ENCODE results near the gene ACHE. TPM values are rescaled to one million over a fixed set of nuclear protein-coding genes. Genes with fewer than 3 reads are reported as not detected.
A peak's percentile ranks its signal among the peaks of the same experiment; 100 is the strongest.

Gene ACHE
- polyA plus RNA-seq, 2 of the 4 experiments (the other 2 are of a cell fraction), result 0.17 to 0.62 TPM

- ChIA-PET CTCF (interaction anchor here (0.8 to 2.6 kb wide), 3 partner anchors 21 to 154 kb away, joined by 4 to 13 read pairs (median 4); partner anchors contain the start of gene SLC12A9), POLR2A (no interaction called here)
- FAIRE-seq (no peak), ATAC-seq (no peak), DNase-seq (ENCODE audit: low read depth in 1 of 2, low spot score in 1 of 2) (no peak)
- TF ChIP-seq MYC (IDR thresholded peaks at IDR 0.05; ENCODE audit: borderline replicate concordance, low read length) (no peak), SREBF2 (IDR thresholded peaks at IDR 0.05) (no peak), ZFP36 (IDR thresholded peaks at IDR 0.05; ENCODE audit: borderline replicate concordance, partially characterized antibody) (no peak), POLR2A (IDR thresholded peaks at IDR 0.05; ENCODE audit: low read length) (no peak), FOXS1 (CRISPR knock-in tag; IDR thresholded peaks at IDR 0.05) (no peak), ESRRA (IDR thresholded peaks at IDR 0.05; ENCODE audit: borderline replicate concordance, low read length) (no peak), RNF2 (IDR thresholded peaks at IDR 0.05; ENCODE audit: borderline replicate concordance, low read depth) (no peak), POLR2AphosphoS2 (conservative IDR thresholded peaks at IDR 0.05; ENCODE audit: low read length) (no peak), FOSL2 (IDR thresholded peaks at IDR 0.05) (no peak), FOSL2 (CRISPR knock-in tag; IDR thresholded peaks at IDR 0.05) (no peak), ZSCAN20 (CRISPR knock-in tag; IDR thresholded peaks at IDR 0.05) (no peak), CTCF (IDR thresholded peaks at IDR 0.05) (no peak), BHLHE40 (IDR thresholded peaks at IDR 0.05; ENCODE audit: low read depth, low read length) (no peak), HOXB13 (CRISPR knock-in tag; IDR thresholded peaks at IDR 0.05; ENCODE audit: low read depth) (no peak), TFCP2L1 (CRISPR knock-in tag; IDR thresholded peaks at IDR 0.05) (no peak), CBX8 (IDR thresholded peaks at IDR 0.05) (no peak), MAZ (IDR thresholded peaks at IDR 0.05; ENCODE audit: borderline replicate concordance, low read depth, low read length) (no peak)
- H3K4me2 ChIP-seq, result peak overlapping the region; percentile 80
- H3K4me3 ChIP-seq, result peak overlapping the region; percentile 98
- H3K9me3 ChIP-seq, result no peaks in the 10 kb centered on the region
- peak overlapping the region; percentile 95 to 96 for H3K27ac ChIP-seq
- peaks cover 10% of the 10 kb centered on the region for H3K4me1 ChIP-seq
- WGBS (ENCODE audit: missing lambda C conversion rate), result 86% methylated on average over 10 of the region's 10 CpGs
These were observed 21.9 kb downstream of the ACHE start for GRCh38 chr7:100873599-100874299.

- DNase-seq (ENCODE audit: low read depth in 1 of 2, low spot score in 1 of 2), result no peak
- H3K4me3 ChIP-seq, result peak overlapping the region; percentile 69
These were observed 27.8 kb downstream of the ACHE start for GRCh38 chr7:100867776-100868485.

More at GRCh38 chr7:100867776-100868485, 27.8 kb downstream of the ACHE start:
- Histone ChIP-seq H3K4me2 (peak overlapping the region; percentile 80), H3K9me3 (no peaks in the 10 kb centered on the region), H3K27ac (peak overlapping the region; percentile 95 to 98), H3K4me1 (peaks cover 22% of the 10 kb centered on the region)
- FAIRE-seq (no peak), ATAC-seq (peak in 1 of 2 experiments; percentile 17; a peak in 3 of 6 replicates)
- POLR2A ChIA-PET, result no interaction called here
- CTCF ChIA-PET, result interaction anchor here (0.8 to 1.6 kb wide), 2 partner anchors 16 to 370 kb away, joined by 3 to 6 read pairs; partner anchors contain the start of gene SLC12A9
- no peak for TF ChIP-seq ATOH8 (CRISPR knock-in tag; IDR thresholded peaks at IDR 0.05; ENCODE audit: low read depth)
- no peak for TF ChIP-seq RARB (CRISPR knock-in tag; IDR thresholded peaks at IDR 0.05)
- no peak for TF ChIP-seq SREBF2 (IDR thresholded peaks at IDR 0.05)
- TF ChIP-seq PHF8 (IDR thresholded peaks at IDR 0.05; ENCODE audit: borderline replicate concordance, low read depth), result no peak
- no peak for TF ChIP-seq E2F6 (IDR thresholded peaks at IDR 0.05; ENCODE audit: borderline replicate concordance, low read depth)
- no peak for TF ChIP-seq NPAS2 (CRISPR knock-in tag; IDR thresholded peaks at IDR 0.05; ENCODE audit: borderline replicate concordance)
- no peak for TF ChIP-seq HEYL (CRISPR knock-in tag; IDR thresholded peaks at IDR 0.05)
- no peak for TF ChIP-seq POLR2A (IDR thresholded peaks at IDR 0.05; ENCODE audit: low read length)
- TF ChIP-seq NFE2L2 (conservative IDR thresholded peaks at IDR 0.05; ENCODE audit: low read length), result no peak
- no peak for TF ChIP-seq ZC3H11A (IDR thresholded peaks at IDR 0.05)
- TF ChIP-seq FOSL2 (IDR thresholded peaks at IDR 0.05), result no peak
- TF ChIP-seq FOSL2 (CRISPR knock-in tag; IDR thresholded peaks at IDR 0.05), result no peak
- no peak for TF ChIP-seq JUN (IDR thresholded peaks at IDR 0.05)
- no peak for TF ChIP-seq ZFP36 (IDR thresholded peaks at IDR 0.05; ENCODE audit: borderline replicate concordance, partially characterized antibody)
- TF ChIP-seq EP300 (IDR thresholded peaks at IDR 0.05), result no peak
- TF ChIP-seq FOSB (CRISPR knock-in tag; IDR thresholded peaks at IDR 0.05), result no peak
- no peak for TF ChIP-seq HOXB5 (CRISPR knock-in tag; IDR thresholded peaks at IDR 0.05)
- 65% methylated on average over 20 of the region's 27 CpGs for WGBS (ENCODE audit: missing lambda C conversion rate)
